ENCODE measurements around the gene FAM83B. TPM values are rescaled to one million over a fixed set of nuclear protein-coding genes. Genes with fewer than 3 reads are reported as not detected.

FAM83B gene
- total RNA-seq, 1 donor from 2014 or later, result 40.3 TPM

DNA sequence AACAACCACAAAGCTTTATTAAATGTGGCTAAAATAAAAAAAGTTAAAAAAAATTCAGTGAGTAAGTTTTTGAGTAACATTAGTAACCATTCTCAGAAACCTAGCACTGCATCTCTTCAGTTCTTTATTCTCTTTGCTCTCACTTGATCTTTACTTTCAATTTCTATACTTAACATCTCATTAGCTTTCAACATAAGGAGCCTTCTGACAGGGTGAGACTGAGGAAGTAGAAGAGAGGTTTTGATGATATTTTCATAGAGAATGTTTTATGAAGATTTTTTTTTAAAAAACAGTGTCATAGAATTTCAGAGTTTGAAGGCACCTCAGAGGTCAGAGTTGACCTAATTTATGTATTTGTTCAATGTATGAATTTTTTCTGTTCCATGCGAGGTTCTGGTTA lies 60.8 kb downstream of the FAM83B start:
- no peak for TF ChIP-seq CTCF (IDR thresholded peaks at IDR 0.05; ENCODE audit: insufficient read depth, low read length, severe bottlenecking)
- no peak for FAIRE-seq
- H3K4me3 ChIP-seq (ENCODE audit: low read depth, low read length), result no peak overlapping the region
- DNase-seq (ENCODE audit: low read depth), result no peak
- H3K27me3 ChIP-seq (ENCODE audit: control insufficient read depth, insufficient read depth, low read length), result no peaks in the 10 kb centered on the region
- no peaks in the 10 kb centered on the region for H3K36me3 ChIP-seq (ENCODE audit: control insufficient read depth, insufficient read depth, low read length)

- H3K36me3 ChIP-seq (ENCODE audit: control insufficient read depth, insufficient read depth, low read length), result no peaks in the 10 kb centered on the region
- H3K4me3 ChIP-seq (ENCODE audit: low read depth, low read length), result no peak overlapping the region
- TF ChIP-seq CTCF (IDR thresholded peaks at IDR 0.05; ENCODE audit: insufficient read depth, low read length, severe bottlenecking), result no peak
- FAIRE-seq, result no peak
- no peaks in the 10 kb centered on the region for H3K27me3 ChIP-seq (ENCODE audit: control insufficient read depth, insufficient read depth, low read length)
- DNase-seq (ENCODE audit: low read depth), result no peak
These were observed 62.6 kb downstream of the FAM83B start for GRCh38 chr6:54909184-54909583.

DNA sequence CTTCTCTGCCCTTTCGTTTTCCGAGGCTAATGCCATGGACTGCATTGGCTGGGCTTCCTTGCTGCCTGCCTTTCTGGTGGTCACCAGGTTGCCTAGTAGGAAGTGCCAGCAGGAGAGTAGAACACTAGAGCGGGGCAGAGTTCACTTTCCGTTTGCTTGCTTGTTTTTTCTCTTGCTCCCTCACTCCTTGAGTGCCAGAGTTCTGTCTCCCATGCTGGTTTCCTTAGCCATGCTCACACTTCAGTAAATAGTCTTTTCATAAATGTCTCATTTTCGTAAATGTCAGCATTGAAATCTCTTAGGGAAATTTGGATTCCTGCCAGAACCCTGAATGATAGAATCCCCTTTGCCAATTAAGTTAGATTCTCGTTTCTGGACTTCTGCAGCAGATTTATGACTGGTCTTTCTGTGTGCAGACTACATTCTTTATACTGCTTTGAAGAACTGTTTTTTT lies 63.9 kb downstream of the FAM83B start:
- no peak overlapping the region for H3K4me3 ChIP-seq (ENCODE audit: low read depth, low read length)
- FAIRE-seq, result no peak
- no peak for TF ChIP-seq CTCF (IDR thresholded peaks at IDR 0.05; ENCODE audit: insufficient read depth, low read length, severe bottlenecking)
- DNase-seq (ENCODE audit: low read depth), result no peak
- no peaks in the 10 kb centered on the region for H3K36me3 ChIP-seq (ENCODE audit: control insufficient read depth, insufficient read depth, low read length)
- H3K27me3 ChIP-seq (ENCODE audit: control insufficient read depth, insufficient read depth, low read length), result no peaks in the 10 kb centered on the region

GRCh38 chr6:54910921-54911320 lies 64.3 kb downstream of the FAM83B start:
- no peak for DNase-seq (ENCODE audit: low read depth)
- H3K36me3 ChIP-seq (ENCODE audit: control insufficient read depth, insufficient read depth, low read length), result no peaks in the 10 kb centered on the region
- no peak for TF ChIP-seq CTCF (IDR thresholded peaks at IDR 0.05; ENCODE audit: insufficient read depth, low read length, severe bottlenecking)
- no peak for FAIRE-seq
- no peaks in the 10 kb centered on the region for H3K27me3 ChIP-seq (ENCODE audit: control insufficient read depth, insufficient read depth, low read length)
- no peak overlapping the region for H3K4me3 ChIP-seq (ENCODE audit: low read depth, low read length)

DNA sequence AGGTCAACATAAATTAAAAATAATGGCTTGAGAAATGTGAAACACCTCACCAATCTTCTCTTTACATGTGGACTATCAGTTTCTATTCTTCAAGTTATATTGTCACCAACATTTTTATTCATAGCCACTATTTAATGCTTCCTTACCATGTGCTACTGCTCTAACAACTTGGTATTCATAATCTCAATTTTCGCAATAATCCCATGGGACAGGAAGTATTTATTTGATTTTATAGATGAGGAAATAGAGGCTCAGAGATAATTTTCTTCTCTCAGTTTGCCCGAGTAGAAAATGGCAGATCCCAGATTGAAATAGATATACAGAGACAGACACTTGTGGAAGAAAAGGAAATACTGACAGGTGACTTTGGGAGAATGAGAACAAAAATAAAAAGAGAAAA lies 66.6 kb downstream of the FAM83B start:
- DNase-seq (ENCODE audit: low read depth) (no peak), FAIRE-seq (no peak)

More for the DNA sequence above, 66.6 kb downstream of the FAM83B start:
- TF ChIP-seq CTCF (IDR thresholded peaks at IDR 0.05; ENCODE audit: insufficient read depth, low read length, severe bottlenecking), result no peak
- Histone ChIP-seq H3K27me3 (ENCODE audit: control insufficient read depth, insufficient read depth, low read length) (no peaks in the 10 kb centered on the region), H3K4me3 (ENCODE audit: low read depth, low read length) (no peak overlapping the region), H3K36me3 (ENCODE audit: control insufficient read depth, insufficient read depth, low read length) (no peaks in the 10 kb centered on the region)
